ENCODE measurements around the gene TNRC6C. TPM values are rescaled to one million over a fixed set of nuclear protein-coding genes. Genes with fewer than 3 reads are reported as not detected.

The TNRC6C gene
- total and polyA plus RNA-seq, 2 of the 13 experiments (the other 11 are each of a cell fraction or from before 2014, with no cell fraction given): 0.66 to 4.9 TPM

DNA sequence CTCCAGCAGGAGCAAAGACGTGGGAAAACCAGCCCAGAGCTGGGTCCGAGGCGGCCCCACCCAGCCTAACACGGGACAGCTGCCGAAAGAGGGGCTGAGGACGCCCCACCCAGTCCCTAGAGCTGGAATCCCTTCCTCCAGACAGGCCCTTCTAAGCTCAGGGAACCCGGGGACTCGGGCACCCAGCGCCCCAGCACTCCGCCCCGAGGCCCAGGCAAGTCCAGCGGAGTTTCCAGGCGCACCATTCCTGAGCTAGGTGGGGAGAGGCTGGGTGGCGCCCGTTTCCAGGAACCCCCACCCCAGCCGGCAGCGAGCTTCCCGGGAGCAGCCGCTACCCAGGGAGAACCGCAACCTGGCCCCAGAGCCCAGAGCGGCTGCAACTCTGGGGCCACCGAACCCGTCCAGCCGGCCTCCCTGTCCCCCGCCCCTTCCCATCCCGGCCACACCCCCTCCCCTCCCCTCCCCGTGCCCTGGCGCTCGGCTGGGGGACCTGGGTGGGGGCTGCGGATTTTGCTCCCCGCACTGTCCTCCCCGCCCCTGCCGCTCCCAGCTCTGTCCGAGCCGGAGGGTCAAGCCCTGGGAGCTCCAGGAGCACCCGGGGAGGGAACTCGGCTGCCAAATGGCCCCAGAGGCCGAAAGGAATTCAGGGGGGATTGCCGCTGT, 169.5 kb downstream of the TNRC6C start (continued):
- TF ChIP-seq, protein P1, sequence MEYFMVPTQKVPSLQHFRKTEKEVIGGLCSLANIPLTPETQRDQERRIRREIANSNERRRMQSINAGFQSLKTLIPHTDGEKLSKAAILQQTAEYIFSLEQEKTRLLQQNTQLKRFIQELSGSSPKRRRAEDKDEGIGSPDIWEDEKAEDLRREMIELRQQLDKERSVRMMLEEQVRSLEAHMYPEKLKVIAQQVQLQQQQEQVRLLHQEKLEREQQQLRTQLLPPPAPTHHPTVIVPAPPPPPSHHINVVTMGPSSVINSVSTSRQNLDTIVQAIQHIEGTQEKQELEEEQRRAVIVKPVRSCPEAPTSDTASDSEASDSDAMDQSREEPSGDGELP (IDR thresholded peaks at IDR 0.05; ENCODE audit: borderline replicate concordance, low read depth): no peak
- TF ChIP-seq, protein P2, sequence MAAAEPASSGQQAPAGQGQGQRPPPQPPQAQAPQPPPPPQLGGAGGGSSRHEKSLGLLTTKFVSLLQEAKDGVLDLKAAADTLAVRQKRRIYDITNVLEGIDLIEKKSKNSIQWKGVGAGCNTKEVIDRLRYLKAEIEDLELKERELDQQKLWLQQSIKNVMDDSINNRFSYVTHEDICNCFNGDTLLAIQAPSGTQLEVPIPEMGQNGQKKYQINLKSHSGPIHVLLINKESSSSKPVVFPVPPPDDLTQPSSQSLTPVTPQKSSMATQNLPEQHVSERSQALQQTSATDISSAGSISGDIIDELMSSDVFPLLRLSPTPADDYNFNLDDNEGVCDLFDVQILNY (CRISPR knock-in tag; conservative IDR thresholded peaks at IDR 0.05): no peak
- no peak; the same call in 1 of the 2 replicates for TF ChIP-seq ZNF124 (CRISPR knock-in tag; IDR thresholded peaks at IDR 0.05)
- no peak for TF ChIP-seq LCORL (IDR thresholded peaks at IDR 0.05)
- TF ChIP-seq LCORL (CRISPR knock-in tag; IDR thresholded peaks at IDR 0.05): no peak
- TF ChIP-seq SP2 (CRISPR knock-in tag; IDR thresholded peaks at IDR 0.05): no peak; the same call in 1 of the 2 replicates
- TF ChIP-seq KMT2B (CRISPR knock-in tag; IDR thresholded peaks at IDR 0.05): peak; percentile 6; the same call in 1 of the 2 replicates
- TF ChIP-seq ZNF10 (CRISPR knock-in tag; IDR thresholded peaks at IDR 0.05; ENCODE audit: borderline replicate concordance, low read depth): no peak
- TF ChIP-seq, protein P3, sequence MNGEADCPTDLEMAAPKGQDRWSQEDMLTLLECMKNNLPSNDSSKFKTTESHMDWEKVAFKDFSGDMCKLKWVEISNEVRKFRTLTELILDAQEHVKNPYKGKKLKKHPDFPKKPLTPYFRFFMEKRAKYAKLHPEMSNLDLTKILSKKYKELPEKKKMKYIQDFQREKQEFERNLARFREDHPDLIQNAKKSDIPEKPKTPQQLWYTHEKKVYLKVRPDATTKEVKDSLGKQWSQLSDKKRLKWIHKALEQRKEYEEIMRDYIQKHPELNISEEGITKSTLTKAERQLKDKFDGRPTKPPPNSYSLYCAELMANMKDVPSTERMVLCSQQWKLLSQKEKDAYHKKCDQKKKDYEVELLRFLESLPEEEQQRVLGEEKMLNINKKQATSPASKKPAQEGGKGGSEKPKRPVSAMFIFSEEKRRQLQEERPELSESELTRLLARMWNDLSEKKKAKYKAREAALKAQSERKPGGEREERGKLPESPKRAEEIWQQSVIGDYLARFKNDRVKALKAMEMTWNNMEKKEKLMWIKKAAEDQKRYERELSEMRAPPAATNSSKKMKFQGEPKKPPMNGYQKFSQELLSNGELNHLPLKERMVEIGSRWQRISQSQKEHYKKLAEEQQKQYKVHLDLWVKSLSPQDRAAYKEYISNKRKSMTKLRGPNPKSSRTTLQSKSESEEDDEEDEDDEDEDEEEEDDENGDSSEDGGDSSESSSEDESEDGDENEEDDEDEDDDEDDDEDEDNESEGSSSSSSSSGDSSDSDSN (CRISPR knock-in tag; IDR thresholded peaks at IDR 0.05): peak; percentile 29; the same call in 1 of the 2 replicates
- TF ChIP-seq, protein P4, sequence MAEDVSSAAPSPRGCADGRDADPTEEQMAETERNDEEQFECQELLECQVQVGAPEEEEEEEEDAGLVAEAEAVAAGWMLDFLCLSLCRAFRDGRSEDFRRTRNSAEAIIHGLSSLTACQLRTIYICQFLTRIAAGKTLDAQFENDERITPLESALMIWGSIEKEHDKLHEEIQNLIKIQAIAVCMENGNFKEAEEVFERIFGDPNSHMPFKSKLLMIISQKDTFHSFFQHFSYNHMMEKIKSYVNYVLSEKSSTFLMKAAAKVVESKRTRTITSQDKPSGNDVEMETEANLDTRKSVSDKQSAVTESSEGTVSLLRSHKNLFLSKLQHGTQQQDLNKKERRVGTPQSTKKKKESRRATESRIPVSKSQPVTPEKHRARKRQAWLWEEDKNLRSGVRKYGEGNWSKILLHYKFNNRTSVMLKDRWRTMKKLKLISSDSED (CRISPR knock-in tag; IDR thresholded peaks at IDR 0.05): no peak; the same call in 1 of the 2 replicates
- TF ChIP-seq ZNF441 (CRISPR knock-in tag; IDR thresholded peaks at IDR 0.05; ENCODE audit: borderline replicate concordance): 0 out of 2 replicates have a peak, but pooled peaks have one; percentile 18
- TF ChIP-seq AGO1 (IDR thresholded peaks at IDR 0.05; ENCODE audit: low read depth, low read length, poor library complexity, severe bottlenecking): no peak
- peak in 1 of 2 experiments; percentile 68; a peak in 2 of 4 replicates for TF ChIP-seq POLR2A (IDR thresholded peaks at IDR 0.05; ENCODE audit: insufficient read depth in 1 of 2, low read depth in 2 of 2, low read length in 2 of 2)
- 0 out of 2 replicates have a peak, but pooled peaks have one; percentile 4 for TF ChIP-seq KLF11 (CRISPR knock-in tag; IDR thresholded peaks at IDR 0.05)
- TF ChIP-seq, protein P5, sequence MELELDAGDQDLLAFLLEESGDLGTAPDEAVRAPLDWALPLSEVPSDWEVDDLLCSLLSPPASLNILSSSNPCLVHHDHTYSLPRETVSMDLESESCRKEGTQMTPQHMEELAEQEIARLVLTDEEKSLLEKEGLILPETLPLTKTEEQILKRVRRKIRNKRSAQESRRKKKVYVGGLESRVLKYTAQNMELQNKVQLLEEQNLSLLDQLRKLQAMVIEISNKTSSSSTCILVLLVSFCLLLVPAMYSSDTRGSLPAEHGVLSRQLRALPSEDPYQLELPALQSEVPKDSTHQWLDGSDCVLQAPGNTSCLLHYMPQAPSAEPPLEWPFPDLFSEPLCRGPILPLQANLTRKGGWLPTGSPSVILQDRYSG (CRISPR knock-in tag; IDR thresholded peaks at IDR 0.05): peak; percentile 50; the same call in 1 of the 2 replicates
- no peak for TF ChIP-seq ZBTB7B (CRISPR knock-in tag; IDR thresholded peaks at IDR 0.05)
- TF ChIP-seq, protein P6, sequence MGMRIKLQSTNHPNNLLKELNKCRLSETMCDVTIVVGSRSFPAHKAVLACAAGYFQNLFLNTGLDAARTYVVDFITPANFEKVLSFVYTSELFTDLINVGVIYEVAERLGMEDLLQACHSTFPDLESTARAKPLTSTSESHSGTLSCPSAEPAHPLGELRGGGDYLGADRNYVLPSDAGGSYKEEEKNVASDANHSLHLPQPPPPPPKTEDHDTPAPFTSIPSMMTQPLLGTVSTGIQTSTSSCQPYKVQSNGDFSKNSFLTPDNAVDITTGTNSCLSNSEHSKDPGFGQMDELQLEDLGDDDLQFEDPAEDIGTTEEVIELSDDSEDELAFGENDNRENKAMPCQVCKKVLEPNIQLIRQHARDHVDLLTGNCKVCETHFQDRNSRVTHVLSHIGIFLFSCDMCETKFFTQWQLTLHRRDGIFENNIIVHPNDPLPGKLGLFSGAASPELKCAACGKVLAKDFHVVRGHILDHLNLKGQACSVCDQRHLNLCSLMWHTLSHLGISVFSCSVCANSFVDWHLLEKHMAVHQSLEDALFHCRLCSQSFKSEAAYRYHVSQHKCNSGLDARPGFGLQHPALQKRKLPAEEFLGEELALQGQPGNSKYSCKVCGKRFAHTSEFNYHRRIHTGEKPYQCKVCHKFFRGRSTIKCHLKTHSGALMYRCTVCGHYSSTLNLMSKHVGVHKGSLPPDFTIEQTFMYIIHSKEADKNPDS (CRISPR knock-in tag; IDR thresholded peaks at IDR 0.05): no peak; the same call in 1 of the 2 replicates
- TF ChIP-seq MIER2 (CRISPR knock-in tag; IDR thresholded peaks at IDR 0.05): no peak
- peak; percentile 24; the same call in 1 of the 2 replicates for TF ChIP-seq MEIS1 (CRISPR knock-in tag; IDR thresholded peaks at IDR 0.05; ENCODE audit: borderline replicate concordance)
- TF ChIP-seq, protein P7, sequence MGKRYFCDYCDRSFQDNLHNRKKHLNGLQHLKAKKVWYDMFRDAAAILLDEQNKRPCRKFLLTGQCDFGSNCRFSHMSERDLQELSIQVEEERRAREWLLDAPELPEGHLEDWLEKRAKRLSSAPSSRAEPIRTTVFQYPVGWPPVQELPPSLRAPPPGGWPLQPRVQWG (CRISPR knock-in tag; IDR thresholded peaks at IDR 0.05; ENCODE audit: borderline replicate concordance, low read depth): no peak
- no peak for TF ChIP-seq ZBTB21 (CRISPR knock-in tag; IDR thresholded peaks at IDR 0.05)
